CMK (cell line): Measurements from ENCODE around the gene ZNF19.

Experiments used
- DNase-seq: peaks from one replicate; pipeline ENCODE4 v3.0.0-alpha.2; 2010; ENCODE audit warnings: low read depth

Gene ZNF19

DNA sequence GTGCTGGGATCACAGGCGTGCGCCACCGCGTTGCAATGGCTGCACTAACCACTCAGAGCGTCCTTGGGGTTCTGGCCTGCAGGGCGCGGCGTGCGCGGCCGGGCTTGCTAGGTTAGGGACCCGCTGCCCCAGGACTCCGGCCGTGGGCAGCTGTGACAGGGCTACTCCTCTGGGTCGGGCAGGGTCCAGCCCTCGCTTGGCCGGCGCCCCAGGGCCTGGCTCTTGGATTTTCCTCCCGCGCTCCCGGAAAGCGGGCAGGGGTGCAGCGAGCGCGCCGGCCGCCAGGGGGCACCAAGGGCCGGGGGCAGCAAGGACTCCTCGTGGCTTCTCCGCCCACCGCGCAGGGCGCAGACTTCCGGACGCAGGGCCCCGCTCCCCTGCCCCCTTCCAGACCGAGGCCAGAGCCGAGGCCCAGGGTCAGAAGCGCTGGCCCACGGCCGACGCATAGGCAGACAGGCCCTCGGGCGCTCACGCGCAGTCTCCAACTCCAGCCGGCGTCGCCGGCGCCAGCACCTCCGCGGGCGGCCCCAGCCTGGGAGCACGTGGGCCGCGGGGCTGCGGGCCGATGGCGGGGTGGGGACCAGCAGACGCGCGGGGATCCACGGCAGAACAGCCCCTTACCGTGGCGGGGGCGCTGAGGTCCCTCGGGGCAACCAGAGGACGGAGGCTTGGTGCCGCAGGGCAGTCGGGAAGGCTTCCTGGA lies 47.6 kb downstream of the ZNF19 start:
- DNase-seq, result no peak

DNA sequence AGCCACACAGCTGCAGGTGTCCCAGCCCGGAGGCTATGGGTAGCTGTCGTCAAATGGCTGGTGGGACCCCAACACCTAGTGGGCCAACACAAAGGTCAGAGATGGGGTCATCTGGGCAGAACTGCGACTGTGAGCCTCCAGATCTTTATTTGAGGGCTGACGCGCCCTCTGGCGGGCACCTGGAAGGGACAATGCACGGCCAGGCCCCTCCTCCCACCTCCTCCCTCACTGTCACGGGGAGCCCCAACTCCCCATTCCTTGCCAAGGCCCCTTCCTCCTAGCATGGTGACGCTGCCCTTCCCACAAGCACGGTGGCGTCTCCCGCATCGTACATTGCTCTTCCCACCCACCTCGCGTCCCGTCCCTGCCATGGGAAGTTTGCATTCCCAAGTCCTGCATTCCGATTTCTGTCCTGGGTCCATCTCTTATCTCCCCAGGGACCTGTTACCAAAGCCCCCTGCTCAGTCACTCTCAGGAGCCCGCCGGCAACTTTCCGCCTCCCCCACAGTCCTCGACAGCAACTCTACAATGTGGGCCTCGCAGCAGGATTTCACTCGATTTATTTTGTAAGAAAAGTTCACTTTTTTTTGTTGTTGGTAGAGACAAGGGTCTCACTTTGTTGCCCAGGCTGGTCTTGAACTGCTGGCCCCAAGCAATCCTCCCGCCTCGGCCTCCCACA lies 48.3 kb downstream of the ZNF19 start:
- DNase-seq, result no peak

DNA sequence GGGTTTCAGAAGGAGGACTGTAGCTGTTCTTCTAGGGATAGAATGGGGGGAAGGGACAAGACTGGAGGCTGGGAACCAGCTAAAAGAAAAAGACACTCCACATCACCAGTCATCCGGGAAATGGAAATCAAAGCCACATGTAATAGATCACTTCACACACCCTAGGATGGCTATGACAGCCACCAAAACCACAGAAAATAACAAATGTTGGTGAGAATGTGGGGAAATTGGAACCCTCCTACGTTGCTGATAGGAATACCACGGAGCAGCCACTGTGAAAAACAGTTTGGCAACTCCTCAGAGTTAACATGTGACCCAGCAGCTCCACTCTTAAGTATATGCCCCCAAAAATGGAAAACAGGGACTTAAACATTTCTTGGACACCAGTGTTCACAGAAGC lies 49.6 kb downstream of the ZNF19 start:
- no peak for DNase-seq

DNA sequence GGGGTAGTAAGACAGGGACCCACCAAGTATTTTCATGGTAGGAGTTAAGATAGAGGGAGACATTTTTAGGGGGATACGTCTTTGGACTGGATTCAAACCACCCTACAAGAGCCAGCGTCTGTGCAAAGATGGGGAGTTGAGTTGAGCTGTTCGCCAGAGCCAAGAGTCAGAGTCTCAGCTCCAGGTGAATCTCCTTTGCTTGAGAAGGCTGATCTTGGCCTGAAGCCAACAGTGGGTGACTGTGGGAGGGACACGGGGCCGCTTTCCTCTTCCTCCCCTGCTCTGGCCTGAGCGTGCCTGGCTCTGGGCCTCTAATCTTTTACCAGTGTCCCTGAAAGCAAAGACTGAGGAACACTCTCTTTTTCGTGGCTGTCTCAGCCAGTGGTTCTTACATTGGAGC lies 52.7 kb downstream of the ZNF19 start:
- DNase-seq, result no peak

DNA sequence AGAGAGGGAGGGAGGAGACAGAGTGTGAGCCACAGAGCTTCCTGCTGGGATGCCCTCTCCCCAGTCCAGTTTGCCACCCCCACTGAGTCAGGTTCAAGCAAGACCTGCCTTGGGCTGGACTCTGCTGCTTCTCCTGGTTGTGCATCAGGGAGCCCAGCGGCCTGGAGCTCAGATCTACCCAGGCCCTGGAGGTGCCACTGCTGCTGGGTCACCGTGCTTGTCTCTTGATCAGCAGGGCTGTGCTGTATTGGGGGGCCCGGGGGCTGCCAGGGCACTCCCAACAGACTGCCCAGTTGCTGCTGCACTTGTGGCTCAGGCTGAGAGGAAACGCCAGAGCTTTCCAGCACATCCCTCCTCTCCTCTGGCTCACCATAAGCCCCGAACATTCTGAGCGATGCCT lies 56.2 kb downstream of the ZNF19 start:
- no peak for DNase-seq

DNA sequence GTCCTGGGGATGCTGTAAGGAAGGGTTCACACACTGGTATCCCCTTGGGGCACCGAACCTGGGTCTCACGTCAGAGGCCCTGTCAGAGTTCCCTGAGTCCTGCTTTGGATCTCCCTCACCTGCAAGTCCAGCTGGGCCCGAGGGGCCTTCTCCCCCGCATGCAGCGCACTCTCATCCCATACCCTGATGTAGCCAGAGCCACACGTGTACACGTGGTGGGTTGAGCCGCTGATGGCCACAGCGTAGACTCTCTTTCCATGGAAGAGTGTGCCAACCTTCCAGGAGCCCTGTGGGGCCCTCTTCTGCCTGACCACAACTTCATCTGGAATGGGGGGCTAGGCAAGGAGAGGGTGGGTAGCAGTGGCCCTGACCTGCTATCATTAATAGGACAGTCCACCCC lies 57.1 kb downstream of the ZNF19 start:
- no peak for DNase-seq

DNA sequence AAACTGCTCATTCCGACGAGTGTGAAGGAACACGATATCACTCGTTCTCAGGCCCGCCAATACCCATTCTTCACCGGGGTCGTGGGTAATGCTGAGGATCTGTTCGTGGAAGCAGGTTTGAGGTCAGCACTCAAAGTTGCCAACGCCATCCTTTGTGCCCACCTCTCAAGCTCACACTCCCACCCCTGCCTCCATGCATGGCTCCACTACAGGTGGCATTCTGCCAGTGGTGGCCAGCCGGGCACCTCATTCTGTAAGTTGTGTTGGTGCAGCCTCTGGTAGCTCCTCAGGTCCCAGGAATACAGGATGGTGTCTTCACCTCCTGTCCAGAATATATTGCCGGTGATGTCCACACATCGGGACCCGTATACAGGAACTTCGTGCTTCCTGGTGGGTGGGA lies 57.9 kb downstream of the ZNF19 start:
- DNase-seq, result no peak

DNA sequence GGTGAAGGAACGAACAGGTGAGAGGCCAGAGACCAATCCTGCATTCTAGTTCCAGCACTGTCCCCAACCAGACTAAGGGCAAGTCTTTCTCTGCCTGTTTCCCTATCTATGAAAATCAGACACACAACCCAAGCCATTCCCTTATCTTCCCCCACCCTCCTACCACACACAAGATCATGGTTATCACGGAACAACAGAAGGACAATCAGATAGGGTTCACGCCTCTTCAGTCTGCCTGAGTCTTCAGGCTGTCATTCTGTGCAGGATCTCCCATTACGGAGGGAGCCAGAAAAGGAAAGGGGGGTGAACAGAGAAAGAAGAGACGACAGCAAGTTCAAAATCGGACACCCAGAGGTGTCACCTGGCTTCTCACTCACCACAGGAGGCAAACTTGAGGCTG lies 58.4 kb downstream of the ZNF19 start:
- DNase-seq, result peak; percentile 94

DNA sequence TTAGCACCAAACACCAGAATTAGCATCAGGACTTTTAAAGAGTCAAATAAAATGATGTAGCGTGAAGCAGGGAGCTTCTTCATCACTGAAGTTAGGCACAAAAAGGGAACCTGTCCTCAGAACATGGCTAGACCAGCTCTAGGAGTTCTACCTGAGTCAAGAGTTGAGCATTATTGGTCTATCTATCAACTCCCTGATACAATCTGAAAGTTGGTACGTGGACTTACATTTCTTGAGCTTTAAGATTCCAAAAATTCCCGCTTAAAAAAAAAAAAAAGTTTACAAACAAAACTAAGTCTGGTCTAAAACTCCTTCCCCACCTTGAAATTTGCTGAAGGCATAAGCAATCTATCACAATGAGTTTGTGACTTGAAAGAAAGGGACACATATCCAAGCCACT lies 59.5 kb downstream of the ZNF19 start:
- DNase-seq, result no peak

DNA sequence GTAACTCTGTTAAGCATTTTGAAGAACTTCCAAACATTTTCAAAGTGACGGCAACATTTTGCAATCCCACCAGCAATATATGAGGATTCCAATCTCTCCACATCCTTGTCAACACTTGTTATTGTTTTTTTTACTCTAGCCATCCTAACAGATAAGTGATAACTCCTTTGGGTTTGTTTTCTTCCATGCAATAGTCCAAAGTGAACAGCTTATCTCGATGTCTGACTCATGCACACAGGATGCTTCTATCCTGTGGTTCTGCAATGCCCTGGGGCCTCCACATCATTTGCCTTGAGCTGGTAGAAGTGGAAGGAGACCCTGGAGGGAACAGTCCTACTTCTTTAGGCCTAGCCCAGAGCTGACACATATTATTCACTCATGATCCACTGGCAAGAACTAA lies 60.2 kb downstream of the ZNF19 start:
- DNase-seq, result no peak

DNA sequence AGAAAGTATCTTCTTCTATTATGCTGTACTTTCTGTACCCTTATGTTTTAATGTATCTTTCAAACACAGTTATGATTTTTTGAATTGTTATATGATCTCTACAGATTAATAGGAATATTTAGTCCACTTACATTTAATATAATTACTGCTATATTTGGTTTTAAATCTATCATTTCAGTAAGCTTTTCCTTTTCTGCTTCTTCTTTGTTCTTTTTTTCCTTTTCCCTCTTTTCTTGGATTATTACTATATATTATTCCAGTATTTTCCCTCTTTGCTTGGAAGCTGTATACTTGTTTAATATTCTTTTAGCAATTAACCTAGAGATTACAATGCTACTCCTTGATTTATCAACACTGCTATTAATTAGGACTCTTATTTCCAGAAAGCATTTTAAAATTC lies 60.7 kb downstream of the ZNF19 start:
- no peak for DNase-seq

DNA sequence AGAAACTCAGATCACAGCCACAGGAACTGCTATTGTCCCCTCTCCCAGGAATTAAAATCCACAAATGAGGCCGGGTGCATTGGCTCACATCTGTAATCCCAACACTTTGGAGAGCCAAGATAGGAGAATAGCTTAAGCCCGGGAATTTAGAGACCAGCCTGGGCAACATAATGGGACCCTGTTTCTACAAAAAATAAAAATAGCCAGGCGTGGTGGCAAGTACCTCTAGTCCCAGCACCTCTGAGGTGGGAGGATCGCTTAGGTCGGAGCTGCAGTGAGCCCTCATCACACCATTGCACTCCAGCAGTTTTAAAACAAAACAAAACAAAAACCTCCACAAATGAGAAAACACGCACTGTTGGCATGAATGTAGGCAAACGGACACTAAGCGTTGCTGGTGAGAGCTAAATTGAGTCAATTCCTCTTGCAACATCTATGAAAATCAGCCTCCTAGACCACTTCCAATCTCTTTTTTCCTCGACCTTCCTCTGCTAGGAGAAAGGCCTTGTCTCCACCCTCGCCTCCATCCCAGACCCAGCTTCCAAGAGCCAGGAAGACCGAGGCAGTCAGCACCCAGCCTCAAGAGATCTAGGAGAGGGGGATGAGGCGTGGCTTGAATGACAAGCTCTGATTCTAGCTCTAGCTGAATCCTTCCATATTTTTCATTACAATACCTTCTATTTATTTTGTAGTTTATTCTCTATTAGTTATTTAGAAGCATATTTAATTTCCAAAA lies 62.1 kb downstream of the ZNF19 start:
- DNase-seq, result no peak

DNA sequence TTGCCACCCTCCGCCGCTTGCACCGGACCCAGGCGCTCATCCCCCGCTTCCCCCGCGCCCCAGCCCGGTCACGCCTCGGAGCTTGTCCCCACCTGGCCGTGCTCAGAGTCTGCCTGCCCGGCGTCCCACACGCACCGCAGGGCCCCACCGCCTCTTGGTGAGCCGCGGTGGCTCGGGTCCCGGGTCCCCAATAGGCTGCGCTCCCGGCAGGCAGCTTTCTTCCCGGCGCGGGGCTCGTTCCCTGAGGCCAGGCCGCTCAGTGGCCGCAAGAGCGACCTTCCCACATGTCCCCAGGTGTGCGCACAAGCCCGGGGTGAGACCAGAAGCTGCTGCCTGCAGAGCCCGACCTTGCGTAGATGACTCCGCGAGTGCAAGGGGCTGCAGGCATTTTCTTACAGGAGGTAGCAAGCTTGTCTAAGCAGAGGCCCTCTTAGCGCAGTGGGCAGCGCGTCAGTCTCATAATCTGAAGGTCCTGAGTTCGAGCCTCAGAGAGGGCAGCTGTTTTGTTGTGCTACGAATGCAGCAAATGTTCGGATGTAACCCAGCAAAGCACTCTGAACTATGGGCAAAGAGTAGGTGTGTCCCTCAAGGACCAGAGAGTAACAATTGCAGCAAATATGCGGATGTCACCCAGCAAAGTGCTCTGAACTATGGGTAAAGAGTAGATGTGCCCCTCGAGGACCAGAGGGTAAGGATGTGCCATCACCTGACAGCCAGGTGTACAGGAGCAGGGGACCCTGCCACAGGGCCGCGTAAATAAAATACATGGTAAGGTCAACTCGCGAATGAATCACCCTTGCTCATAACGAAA lies 62.9 kb downstream of the ZNF19 start:
- DNase-seq, result no peak

DNA sequence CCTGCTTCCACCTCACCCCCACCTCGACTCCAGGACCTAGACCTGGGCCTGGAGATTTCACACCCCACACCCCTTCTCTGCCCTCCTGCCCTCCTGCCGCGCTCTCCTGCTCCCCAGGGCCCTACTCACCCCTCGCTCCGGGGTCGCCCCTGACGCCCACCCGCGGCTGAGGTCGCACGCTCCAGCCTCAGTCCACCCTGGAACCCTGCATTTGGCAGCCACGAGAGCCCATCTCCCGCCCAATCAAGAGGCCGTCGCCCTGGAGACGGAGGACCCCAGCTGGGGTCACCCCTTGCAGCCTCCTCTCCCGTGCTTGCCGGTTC lies 63.4 kb downstream of the ZNF19 start:
- DNase-seq, result no peak

DNA sequence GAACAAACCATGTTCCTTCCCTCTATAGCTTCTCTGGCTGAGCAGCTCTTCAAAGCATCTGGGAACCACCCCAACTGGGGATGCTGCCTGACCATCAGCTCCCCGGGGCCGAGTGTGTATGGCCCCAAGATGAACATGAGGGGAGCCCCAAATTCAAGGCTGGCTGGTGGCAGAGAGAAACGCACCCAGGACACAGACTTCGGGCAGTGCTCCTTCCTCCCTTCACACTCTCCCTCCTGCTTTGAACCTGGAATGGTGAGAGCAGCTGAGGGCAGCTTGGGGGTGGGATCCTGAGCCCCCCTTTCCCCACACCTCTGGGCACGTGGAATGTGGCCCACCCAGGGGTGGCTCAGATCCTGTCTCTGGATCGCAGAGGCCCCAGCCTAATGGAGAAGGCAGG lies 64.5 kb downstream of the ZNF19 start:
- DNase-seq, result no peak

DNA sequence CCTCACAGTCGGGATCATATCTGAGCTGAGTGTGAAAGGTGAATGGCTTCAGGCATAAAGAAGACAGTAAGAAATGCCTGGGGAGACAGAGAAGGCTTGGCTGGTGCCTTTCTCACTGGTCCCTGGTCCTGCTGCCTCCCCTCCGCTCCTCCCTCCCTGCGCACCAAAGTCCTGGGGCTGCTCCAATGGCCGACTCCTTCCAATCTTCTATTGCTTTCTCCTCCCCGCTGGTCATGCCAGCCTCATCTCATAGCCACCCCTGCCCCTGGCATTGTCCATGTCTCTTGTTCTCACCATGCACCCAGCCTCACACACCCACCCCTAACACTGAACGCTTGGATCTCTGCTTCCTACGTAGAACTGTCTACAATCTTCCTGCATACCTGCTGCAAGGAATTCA lies 65.3 kb downstream of the ZNF19 start:
- no peak for DNase-seq
